ELF-1 (cell line): Measurements from ENCODE around the gene C17orf58.
"Not testable (repeated sequence)": the region's sequence is repeated elsewhere in the genome, so short reads cannot be mapped to it uniquely, and the experiment has no call there.

Source experiments
- DNase-seq: peaks from one replicate; pipeline ENCODE4 v3.0.0-alpha.2; 2016; ENCODE audit warnings: low read depth, low spot score

The C17orf58 gene

GRCh38 chr17:68004201-68004600 is 7.9 kb upstream of the C17orf58 start:
- DNase-seq, result no peak

DNA sequence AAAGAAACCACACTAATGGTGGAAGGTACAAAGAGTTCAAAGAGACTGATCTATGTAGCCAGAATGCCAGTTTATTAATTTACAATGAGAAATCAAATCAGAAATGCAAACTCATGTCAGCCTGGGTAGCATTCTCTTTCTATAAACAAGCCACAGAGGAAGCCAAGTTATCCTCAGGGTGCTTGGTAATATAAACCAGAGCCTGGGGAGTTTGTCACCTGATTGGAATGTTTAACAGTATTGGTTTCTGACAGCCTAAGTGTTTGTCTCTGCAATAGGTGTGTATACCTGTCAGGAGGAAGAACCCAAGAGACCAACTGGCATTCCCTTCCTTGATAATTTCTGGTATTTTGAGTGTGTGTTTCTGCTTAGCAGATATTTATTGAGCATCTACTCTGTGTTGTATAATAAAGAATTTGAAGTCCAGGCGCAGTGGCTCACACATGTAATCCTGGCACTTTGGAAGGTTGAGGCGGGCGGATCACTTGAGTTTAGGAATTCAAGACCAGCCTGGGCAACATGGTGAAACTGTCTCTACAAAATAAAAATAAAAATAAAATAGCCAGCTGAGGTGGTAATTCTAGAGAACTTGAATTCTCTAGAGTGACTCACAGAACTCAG is 3.1 kb upstream of the C17orf58 start:
- DNase-seq, result peak; percentile 46

- no peak for DNase-seq
Measured at GRCh38 chr17:67998466-67998865, 2.2 kb upstream of the C17orf58 start.

GRCh38 chr17:67995570-67996263 is 552 bp downstream of the C17orf58 start:
- DNase-seq, result peak; percentile 39

GRCh38 chr17:67994817-67995569 is 1.3 kb downstream of the C17orf58 start:
- DNase-seq, result no peak

- peak; percentile 42 for DNase-seq
Measured at GRCh38 chr17:67993998-67994361, 2.3 kb downstream of the C17orf58 start.

- peak; percentile 75 for DNase-seq
Measured at GRCh38 chr17:67993153-67993997, 2.9 kb downstream of the C17orf58 start.

GRCh38 chr17:67992548-67993152 is 3.6 kb downstream of the C17orf58 start:
- DNase-seq, result no peak

GRCh38 chr17:67990909-67991308 is 5.4 kb downstream of the C17orf58 start:
- no peak for DNase-seq

DNA sequence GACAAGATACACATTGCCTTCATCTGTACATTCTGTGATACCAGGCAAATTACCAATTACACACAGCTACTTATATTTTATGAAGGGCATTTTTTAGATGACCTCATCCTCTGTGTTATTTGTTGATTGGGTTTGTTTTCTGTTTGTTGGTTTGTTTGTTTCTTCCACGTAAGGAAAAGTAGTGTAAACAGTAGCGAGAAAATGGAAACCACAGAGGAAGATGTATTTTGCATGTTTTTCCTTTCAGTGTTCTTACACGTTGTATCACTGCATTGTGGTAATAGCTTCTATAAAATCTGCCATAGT is 12.9 kb downstream of the C17orf58 start:
- no peak for DNase-seq

DNA sequence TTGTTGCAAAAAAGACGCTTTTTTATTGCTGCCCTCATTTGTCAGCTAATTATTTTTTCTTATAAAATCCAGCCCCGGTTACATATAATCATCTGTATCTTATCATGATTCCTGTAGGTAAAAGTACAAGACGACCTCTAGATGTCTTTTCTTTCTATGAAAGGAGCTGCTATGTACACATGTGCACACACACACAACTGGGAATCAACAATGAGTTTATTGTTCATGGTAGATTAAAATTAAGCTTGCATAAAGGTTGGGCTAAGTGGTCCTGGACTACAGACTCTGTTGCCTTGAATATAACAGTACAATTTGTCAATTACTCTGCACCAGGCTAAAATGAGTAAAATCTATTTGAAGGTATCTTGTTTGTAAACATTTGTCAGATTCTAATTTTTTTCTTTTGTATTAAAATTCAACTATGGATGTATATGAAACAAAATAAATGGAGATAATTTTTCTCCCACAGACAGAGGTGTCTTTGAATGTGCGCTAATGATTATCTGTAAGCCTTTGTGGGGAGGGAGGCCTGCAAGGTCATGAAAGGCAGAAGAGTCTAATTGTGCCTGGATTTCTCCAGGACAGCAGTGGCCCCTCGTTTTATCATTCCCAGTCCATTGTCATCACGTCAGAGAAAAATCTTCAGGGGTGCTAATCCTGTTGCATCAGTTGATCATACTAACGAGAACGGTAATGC is 13.4 kb downstream of the C17orf58 start:
- DNase-seq, result no peak

- DNase-seq, result no peak
Measured at GRCh38 chr17:67982034-67982640, 14.1 kb downstream of the C17orf58 start.

- DNase-seq, result not testable (repeated sequence)
Measured at GRCh38 chr17:67980883-67981282, 15.4 kb downstream of the C17orf58 start.

GRCh38 chr17:67980456-67980855 is 15.8 kb downstream of the C17orf58 start:
- DNase-seq, result no peak

DNA sequence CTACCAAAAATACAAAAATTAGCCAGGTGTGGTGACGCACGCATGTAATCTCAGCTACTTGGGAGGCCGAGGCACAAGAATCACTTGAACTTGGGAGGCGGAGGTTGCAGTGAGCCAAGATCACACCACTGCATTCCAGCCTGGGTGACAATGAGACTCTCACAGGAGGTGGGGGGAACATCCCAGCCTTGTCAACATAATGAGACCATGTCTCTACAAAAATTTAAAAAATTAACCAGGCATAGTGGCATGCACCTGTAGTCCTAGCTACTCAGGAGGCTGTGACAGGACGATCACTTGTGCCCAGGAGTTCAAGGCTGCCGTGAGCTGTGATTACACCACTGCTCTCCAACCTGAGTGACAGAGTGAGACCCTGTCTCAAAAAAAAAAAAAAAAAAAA is 20.0 kb downstream of the C17orf58 start:
- DNase-seq, result not testable (repeated sequence)

DNA sequence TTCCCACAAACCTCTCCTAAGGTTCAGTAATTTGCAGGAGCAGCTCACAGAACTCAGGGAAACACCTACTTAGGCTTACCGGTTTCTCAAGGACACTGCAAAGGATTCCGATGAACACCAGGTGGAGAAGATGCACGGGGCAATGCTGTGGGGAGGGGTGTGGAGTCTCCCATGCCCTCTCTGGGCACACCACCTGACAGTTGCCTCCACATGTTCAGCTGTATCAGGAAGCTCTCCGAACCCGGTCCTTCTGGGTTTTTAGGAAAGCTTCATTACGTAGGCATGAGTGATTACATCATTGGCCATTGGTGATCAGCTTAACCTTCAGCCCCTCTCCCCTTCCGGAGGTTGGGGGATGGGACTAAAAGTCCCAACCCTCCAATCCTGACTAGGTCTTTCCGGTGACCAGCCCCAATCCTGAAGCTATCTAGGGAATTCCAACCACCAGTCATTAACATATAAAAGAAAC is 21.6 kb downstream of the C17orf58 start:
- DNase-seq, result peak; percentile 97

GRCh38 chr17:67974185-67974584 is 22.1 kb downstream of the C17orf58 start:
- DNase-seq, result peak; percentile 69

GRCh38 chr17:67970783-67971182 is 25.5 kb downstream of the C17orf58 start:
- no peak for DNase-seq

GRCh38 chr17:67963145-67963572 is 33.1 kb downstream of the C17orf58 start:
- DNase-seq, result not testable (repeated sequence)

- DNase-seq, result not testable (repeated sequence)
Measured at GRCh38 chr17:67962156-67962555, 34.1 kb downstream of the C17orf58 start.
